Stimulated activated CD4-positive, alpha-beta T cell treated with anti-CD3 and anti-CD28 coated beads, Interleukin-15, amount 100 ng/mL, for 1 hour (primary cell): ENCODE measurements around the gene SYTL3.
A peak's percentile ranks its signal among the peaks of the same experiment; 100 is the strongest.
"Not testable (repeated sequence)": the region's sequence is repeated elsewhere in the genome, so short reads cannot be mapped to it uniquely, and the experiment has no call there.

Experiments used
- DNase-seq, 2 donors: peaks; one replicate each; pipeline ENCODE4 v3.0.0-alpha.2; 2020; ENCODE audit warnings: low read depth in 1 of 2, low spot score in 1 of 2

The SYTL3 gene

DNA sequence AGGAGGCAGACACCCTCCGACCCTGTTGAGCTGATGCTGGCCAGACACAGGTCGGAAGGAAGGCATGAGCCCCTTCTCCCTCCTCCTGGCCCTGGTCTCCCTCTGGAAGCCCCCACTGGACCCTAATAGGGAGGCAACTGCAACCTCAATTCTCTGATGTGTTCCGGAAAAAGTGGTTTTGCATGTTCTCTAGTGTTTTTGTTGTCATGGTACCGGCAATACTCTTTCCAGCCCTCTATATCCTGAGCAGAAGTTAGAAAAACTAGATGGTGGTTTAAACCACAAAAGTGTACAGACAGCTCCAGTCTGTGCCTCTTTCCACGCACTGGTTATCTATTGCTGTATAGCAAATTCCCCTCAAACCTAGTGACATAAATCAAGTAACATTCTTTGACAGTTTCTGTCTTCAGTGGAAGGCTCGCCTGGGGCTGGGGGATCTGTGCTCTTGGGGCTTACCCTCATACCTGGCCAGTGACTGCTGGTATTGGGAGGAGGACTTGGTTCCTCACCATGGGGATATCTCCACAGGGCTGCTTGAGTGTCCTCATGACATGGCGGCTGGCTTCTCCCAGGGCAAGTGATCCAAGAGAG is 37.0 kb downstream of the SYTL3 start:
- no peak for DNase-seq

- DNase-seq, result no peak
These were observed 37.7 kb downstream of the SYTL3 start for GRCh38 chr6:158687506-158687905.

GRCh38 chr6:158688860-158689259 is 39.0 kb downstream of the SYTL3 start:
- no peak for DNase-seq

GRCh38 chr6:158694913-158695312 is 45.1 kb downstream of the SYTL3 start:
- no peak for DNase-seq

- DNase-seq, result no peak
These were observed 48.0 kb downstream of the SYTL3 start for GRCh38 chr6:158697811-158698210.

GRCh38 chr6:158698931-158699330 is 49.1 kb downstream of the SYTL3 start:
- DNase-seq, result no peak

GRCh38 chr6:158701268-158701667 is 51.4 kb downstream of the SYTL3 start:
- DNase-seq, result not testable (repeated sequence)

DNA sequence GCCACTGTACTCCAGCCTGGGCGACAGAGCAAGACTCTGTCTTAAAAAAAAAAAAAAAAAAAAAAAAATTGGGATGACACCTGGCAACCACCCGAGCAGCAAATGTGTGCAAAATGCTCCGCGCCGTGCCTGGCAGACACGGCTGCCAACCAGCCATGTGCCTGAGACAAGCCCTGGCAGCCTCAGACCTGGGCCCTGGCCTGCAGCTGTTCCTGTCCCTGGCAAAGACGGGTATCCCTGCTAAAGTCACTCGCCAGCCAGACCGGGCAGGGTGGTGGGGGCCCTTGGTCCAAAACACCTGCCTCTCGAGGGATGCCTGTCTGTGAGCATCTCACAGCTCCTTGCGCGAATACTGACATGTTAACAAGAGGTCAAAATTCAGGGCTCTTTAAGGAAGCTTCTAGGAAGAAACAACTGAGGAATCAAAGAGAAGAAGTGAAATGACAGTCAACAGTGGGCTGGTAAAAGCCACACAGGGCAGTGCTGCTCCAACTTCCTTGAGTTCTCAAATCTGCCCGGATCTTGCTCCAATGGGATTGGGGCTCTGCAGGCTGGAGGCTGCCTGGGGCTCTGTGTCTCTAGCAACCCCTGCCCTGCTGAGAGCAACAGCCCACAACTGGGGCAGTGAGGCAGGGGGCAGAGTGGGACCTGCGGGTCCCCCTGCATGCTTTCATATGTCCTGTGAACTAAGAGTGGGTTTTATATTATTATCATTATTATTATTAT is 53.4 kb downstream of the SYTL3 start:
- DNase-seq, result no peak

DNA sequence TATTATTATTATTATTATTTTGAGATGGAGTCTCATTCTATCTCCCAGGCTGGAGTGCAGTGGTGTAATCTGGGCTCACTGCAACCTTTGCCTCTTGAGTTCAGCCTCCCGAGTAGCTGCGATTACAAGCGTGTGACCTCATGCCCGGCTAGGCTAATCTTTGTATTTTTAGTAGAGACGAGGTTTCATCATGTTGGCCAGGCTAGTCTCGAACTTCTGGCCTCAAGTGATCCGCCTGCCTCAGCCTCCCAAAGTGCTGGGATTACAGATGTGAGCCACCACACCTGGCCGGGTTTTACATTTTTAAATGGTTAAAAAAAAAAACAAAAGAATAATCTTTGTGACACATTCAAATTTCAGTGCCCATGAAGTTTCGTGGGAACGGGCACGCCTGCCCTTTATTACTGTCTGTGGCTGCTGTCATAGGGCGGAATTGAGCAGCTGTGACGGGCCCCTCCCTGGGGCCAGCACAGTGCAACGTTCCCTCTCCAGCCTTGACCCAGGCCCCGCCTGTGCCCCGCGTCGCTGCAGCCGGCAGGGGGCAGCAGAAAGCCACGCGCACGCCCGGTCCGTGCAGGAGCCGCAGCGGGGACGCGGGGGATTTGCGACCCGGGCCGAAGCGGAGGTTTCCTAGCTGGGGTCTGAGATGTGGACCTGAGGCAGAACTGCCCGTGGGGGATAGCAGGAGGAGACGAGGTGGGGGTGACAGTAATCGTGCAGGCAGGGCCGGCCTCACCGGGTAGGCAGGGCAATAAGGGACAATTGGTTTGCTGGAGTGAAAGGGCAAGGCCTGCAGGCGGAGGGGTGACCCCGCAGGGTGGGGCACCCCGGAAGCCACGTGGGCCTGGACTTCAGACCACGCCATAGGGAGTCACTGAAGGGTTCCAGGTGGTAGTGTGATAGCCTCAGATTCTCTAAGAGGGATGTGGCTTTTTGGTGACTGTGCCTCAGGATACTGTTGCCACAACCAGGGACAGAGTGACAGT is 54.3 kb downstream of the SYTL3 start:
- DNase-seq, result peak; percentile 61 to 75

GRCh38 chr6:158705386-158706126 is 55.7 kb downstream of the SYTL3 start:
- DNase-seq, result no peak

DNA sequence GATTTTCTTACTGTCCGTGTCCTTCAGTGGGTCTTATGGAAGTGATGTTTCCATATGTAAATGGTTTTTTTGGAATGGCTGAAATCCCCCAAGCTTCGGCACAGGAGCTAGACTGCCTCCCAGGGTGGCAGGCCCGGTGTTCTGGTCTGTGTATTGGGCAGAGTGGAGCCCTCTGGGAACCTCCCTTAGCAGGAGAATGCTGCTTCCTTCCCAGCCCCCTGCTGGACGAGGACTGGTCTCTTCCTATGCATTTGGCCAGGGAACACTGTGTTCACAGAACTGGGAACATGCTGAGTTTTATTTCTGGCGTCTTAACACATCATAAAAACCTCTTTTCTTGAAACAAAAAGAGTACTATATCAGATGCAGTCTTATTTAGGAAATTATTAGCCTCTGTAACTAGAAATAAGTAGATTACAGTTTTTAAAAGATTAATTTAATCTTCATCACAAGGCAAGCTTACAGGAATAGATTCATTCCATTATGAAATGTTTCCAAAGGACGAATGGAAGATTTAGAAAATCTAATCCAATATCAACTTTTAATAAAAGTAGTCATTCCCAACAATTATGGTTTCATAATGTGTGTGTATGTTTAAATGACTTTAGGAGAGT is 56.6 kb downstream of the SYTL3 start:
- no peak for DNase-seq

GRCh38 chr6:158707120-158707820 is 57.4 kb downstream of the SYTL3 start:
- DNase-seq, result no peak

- DNase-seq, result no peak
These were observed 58.0 kb downstream of the SYTL3 start for GRCh38 chr6:158707821-158708195.

DNA sequence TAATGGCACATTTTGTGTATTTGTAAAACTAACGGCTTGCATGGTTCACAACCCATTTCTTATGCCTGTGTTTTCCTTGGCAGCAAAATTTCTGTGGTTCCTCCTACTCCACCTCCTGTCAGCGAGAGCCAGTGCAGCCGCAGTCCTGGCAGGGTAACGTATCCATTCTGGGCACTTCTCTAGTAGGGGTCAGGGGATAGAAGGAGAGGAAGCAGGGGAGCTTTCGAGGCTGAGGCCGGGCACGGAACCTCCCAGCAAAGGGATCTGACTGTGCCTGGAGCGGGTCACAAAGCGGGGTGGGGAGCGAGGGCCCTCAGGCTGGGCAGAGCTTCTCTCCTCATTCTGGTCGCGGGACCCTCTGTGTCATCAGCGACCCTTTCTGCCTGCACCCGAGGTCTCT is 58.4 kb downstream of the SYTL3 start:
- no peak for DNase-seq

- no peak for DNase-seq
These were observed 60.0 kb downstream of the SYTL3 start for GRCh38 chr6:158709809-158710208.

- no peak for DNase-seq
These were observed 61.4 kb downstream of the SYTL3 start for GRCh38 chr6:158711264-158711663.

GRCh38 chr6:158713469-158713868 is 63.6 kb downstream of the SYTL3 start:
- no peak for DNase-seq

GRCh38 chr6:158714706-158715105 is 64.9 kb downstream of the SYTL3 start:
- no peak for DNase-seq

DNA sequence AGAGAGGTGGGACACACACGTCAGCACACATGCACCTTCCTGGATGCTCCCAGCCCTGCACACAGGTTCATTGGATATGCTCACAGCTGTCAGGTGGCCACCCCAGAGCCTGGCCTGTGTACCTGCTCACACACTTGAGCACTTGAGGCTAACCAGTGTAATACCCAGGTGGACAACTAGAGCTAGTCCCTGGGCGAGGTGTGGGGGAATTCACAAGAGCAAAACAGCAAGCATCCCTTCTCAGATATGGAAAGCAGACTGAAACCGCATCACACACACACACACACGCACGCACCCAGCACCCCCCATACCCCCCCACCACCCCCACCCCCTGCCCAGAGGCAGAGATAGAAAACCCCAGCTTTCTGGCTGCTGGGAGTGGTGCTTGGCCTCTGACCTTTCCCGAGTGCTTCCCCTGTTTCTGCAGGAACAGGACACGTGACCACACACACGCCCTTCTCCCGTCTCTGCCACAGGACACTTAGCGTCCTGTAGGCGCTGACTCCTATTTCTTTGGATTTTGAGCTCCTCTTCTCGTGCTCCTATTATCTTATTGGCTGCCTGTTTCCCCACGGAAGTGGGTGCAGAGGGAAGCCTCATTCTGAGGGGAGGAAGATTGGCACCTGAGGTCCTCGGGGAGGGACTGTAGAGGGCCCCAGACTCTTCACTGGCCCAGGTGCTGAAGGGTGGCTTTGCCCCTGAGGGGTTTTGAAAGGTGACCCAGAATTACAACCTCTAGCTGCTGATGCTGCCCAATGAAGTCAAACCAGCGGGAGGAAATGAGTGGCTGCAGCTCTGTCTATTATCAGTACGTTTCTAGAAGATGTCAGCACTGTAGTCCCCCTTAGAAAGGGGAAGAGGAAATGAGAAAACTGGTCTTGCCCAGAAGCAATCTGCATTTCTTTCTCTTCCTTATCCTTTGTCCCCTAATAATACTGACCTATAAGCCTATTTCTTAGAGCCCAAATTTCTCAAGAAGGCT is 65.8 kb downstream of the SYTL3 start:
- no peak for DNase-seq
